ENCODE measurements around the gene MRM2.
A peak's percentile ranks its signal among the peaks of the same experiment; 100 is the strongest.

MRM2 gene

GRCh38 chr7:2220030-2220429 lies 22.0 kb downstream of the MRM2 start:
- no peak for DNase-seq

GRCh38 chr7:2219606-2220005 lies 22.4 kb downstream of the MRM2 start:
- DNase-seq, result no peak

- no peak for DNase-seq
Measured at GRCh38 chr7:2219136-2219535, 22.9 kb downstream of the MRM2 start.

- no peak for DNase-seq
Measured at GRCh38 chr7:2218444-2218785, 23.6 kb downstream of the MRM2 start.

GRCh38 chr7:2217716-2218443 lies 24.1 kb downstream of the MRM2 start:
- DNase-seq, result no peak

GRCh38 chr7:2217206-2217605 lies 24.8 kb downstream of the MRM2 start:
- DNase-seq, result no peak

- DNase-seq, result no peak
Measured at GRCh38 chr7:2215851-2216250, 26.2 kb downstream of the MRM2 start.

- no peak for DNase-seq
Measured at GRCh38 chr7:2214636-2215035, 27.4 kb downstream of the MRM2 start.

- no peak for DNase-seq
Measured at GRCh38 chr7:2213551-2214215, 28.3 kb downstream of the MRM2 start.

GRCh38 chr7:2212906-2213305 lies 29.1 kb downstream of the MRM2 start:
- no peak for DNase-seq

- DNase-seq, result no peak
Measured at GRCh38 chr7:2211926-2212325, 30.1 kb downstream of the MRM2 start.

GRCh38 chr7:2211259-2211880 lies 30.6 kb downstream of the MRM2 start:
- DNase-seq, result no peak

- DNase-seq, result no peak
Measured at GRCh38 chr7:2210551-2211258, 31.3 kb downstream of the MRM2 start.

GRCh38 chr7:2209961-2210323 lies 32.1 kb downstream of the MRM2 start:
- DNase-seq, result no peak

- DNase-seq, result peak; percentile 44
Measured at GRCh38 chr7:2209146-2209960, 32.7 kb downstream of the MRM2 start.

- DNase-seq, result no peak
Measured at GRCh38 chr7:2208712-2209111, 33.3 kb downstream of the MRM2 start.

- DNase-seq, result no peak
Measured at GRCh38 chr7:2205036-2205780, 36.8 kb downstream of the MRM2 start.

- DNase-seq, result no peak
Measured at GRCh38 chr7:2204446-2204845, 37.6 kb downstream of the MRM2 start.

- no peak for DNase-seq
Measured at GRCh38 chr7:2203766-2204300, 38.2 kb downstream of the MRM2 start.

- DNase-seq, result no peak
Measured at GRCh38 chr7:2202901-2203765, 38.9 kb downstream of the MRM2 start.

GRCh38 chr7:2202361-2202761 lies 39.6 kb downstream of the MRM2 start:
- DNase-seq, result no peak
